Measurements from ENCODE around the gene PLXNA1.

DNA sequence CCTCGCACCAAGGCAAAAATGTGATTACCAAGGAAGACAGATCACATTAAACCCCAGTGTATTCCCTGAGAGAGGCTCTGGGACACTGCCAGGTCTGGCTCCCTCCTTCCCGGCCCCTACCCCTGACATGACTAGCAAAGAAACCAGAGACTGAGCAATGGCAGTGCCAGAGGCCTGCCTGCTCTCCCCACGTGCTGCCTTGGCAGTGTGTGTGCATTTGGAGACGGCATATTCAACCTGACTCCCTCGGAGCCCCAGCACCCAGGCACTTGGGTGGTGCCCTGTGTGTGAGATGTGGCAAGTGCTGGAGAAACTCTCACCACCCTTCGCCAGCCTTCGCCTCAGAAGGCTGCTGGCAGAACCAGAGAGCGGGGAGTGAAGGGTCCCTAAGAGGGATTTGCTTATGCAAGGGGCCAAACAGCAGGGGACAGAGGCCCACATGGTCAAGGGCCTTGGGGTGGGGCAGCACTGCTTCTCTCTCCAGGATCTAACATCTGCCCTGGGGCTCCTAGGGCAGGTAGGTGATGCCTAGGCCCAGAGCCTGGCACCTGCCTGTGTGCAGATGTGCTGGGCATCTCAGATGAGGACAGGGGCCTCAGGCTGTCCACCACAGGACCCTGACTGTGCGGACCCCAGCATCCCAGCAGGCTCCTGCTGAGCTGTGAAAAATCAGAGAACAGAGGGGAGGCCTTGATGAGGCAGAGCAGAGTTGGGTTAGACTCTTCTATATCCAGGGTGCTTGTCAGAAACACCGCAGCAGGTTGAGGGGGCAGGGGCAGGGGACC is 23.6 kb upstream of the PLXNA1 start:
- no peak for TF ChIP-seq ATF2 (tag by site-specific recombination; IDR thresholded peaks at IDR 0.05; ENCODE audit: low read depth)
- TF ChIP-seq, protein P1, sequence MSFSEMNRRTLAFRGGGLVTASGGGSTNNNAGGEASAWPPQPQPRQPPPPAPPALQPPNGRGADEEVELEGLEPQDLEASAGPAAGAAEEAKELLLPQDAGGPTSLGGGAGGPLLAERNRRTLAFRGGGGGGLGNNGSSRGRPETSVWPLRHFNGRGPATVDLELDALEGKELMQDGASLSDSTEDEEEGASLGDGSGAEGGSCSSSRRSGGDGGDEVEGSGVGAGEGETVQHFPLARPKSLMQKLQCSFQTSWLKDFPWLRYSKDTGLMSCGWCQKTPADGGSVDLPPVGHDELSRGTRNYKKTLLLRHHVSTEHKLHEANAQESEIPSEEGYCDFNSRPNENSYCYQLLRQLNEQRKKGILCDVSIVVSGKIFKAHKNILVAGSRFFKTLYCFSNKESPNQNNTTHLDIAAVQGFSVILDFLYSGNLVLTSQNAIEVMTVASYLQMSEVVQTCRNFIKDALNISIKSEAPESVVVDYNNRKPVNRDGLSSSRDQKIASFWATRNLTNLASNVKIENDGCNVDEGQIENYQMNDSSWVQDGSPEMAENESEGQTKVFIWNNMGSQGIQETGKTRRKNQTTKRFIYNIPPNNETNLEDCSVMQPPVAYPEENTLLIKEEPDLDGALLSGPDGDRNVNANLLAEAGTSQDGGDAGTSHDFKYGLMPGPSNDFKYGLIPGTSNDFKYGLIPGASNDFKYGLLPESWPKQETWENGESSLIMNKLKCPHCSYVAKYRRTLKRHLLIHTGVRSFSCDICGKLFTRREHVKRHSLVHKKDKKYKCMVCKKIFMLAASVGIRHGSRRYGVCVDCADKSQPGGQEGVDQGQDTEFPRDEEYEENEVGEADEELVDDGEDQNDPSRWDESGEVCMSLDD (tag by site-specific recombination; IDR thresholded peaks at IDR 0.05) = no peak

All from HEK293 (cell line).